GM13977 (cell line): ENCODE data around the gene SCAF8.

Source experiments
- DNase-seq: peaks from one replicate; pipeline ENCODE4 v3.0.0; 2012; ENCODE audit warnings: low spot score
- in situ Hi-C: fragments of 300-500 bp; cut with MboI; formaldehyde crosslinking; loops from one replicate; pipeline ENCODE4 v1.12.0; 2022; ENCODE audit warnings: low sequenced_read_pairs, low pct_unique_long_range_greater_than_20kb, mixed read lengths, inconsistent platforms; ENCODE audit not compliant: unreplicated experiment
- TF ChIP-seq, protein P1 (sequence below): IDR thresholded peaks from 2 replicates; pipeline ENCODE4 v1.5.1; 2012; ENCODE audit warnings: mild to moderate bottlenecking, control low read depth; ENCODE audit not compliant: insufficient read depth; ENCODE audit errors: extremely low read depth, missing control alignments

Gene SCAF8

DNA sequence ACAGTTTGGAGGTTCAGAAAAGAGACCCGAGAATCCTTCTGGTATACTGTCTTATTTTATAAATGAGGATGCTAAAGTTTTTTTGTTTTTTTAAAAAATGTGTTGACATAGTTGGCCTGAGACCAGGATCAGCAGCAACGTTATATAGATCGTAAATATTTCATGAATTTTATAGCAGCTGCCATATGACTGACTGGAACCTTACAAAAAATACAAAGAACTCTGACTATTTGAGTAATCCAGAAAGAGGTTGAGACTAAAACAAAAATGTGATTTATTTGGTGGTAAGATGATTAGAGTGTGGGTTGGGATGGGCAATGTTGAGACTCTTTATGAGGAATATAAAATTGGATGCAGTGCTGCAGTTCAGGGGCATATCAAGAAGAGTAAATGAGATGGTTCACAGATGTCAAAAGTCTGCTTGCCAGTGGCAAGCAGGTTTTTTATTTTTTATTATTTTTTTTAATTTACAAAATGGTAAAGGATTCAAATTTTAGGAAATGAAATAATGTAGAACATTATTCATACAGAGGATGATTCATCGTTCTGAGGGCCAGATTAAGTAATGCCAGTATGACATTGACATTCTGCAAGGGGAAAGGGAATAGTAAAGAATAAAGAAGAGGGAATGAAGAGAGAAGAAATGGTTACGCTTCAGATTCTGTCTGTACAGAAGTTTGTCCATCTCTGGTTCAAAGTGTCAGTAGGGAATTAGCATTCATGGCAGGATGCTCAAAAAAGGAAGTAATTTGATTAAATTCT, 58.5 kb downstream of the SCAF8 start:
- DNase-seq = no peak
- TF ChIP-seq, protein P1, sequence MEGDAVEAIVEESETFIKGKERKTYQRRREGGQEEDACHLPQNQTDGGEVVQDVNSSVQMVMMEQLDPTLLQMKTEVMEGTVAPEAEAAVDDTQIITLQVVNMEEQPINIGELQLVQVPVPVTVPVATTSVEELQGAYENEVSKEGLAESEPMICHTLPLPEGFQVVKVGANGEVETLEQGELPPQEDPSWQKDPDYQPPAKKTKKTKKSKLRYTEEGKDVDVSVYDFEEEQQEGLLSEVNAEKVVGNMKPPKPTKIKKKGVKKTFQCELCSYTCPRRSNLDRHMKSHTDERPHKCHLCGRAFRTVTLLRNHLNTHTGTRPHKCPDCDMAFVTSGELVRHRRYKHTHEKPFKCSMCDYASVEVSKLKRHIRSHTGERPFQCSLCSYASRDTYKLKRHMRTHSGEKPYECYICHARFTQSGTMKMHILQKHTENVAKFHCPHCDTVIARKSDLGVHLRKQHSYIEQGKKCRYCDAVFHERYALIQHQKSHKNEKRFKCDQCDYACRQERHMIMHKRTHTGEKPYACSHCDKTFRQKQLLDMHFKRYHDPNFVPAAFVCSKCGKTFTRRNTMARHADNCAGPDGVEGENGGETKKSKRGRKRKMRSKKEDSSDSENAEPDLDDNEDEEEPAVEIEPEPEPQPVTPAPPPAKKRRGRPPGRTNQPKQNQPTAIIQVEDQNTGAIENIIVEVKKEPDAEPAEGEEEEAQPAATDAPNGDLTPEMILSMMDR = no peak
- in situ Hi-C loops = no loop called here

DNA sequence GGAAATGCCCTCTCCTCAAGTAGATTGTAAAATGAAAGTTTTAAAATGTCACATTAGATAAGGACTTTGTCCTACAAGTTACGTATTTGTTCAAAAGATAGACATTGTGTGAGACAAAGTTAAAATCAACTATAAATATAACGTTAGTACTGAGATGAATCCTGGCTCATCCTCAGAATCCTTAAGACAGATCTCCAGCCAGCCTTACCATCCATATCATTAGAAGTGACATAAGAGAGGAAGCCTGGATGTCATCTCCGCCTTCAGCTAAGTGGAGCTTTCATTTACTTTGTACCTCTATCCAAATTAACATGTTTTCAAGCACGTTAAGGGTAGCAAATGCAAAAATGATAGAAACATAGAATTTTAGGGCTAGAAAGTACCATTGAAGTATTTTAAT, 59.1 kb downstream of the SCAF8 start:
- in situ Hi-C loops = no loop called here
- TF ChIP-seq, protein P1 = no peak
- no peak for DNase-seq

DNA sequence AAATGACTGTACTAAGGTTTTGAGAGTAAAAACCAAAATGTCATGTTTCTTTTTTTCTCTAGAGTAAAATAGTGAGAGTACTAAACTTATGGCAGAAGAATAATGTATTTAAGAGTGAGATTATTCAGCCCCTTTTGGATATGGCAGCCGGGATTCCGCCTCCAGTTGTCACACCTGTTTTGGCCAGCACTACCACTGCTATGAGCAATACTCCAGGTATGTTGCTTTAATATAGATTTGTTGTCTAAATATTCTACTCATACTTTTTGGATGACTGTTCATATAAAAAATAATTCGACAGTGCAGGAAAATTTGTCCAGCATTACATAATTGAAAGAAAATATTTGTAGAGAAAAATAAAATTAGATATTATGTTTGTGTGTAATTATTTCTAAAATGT, 59.5 kb downstream of the SCAF8 start:
- DNase-seq = no peak
- in situ Hi-C loops = no loop called here
- TF ChIP-seq, protein P1 = no peak

DNA sequence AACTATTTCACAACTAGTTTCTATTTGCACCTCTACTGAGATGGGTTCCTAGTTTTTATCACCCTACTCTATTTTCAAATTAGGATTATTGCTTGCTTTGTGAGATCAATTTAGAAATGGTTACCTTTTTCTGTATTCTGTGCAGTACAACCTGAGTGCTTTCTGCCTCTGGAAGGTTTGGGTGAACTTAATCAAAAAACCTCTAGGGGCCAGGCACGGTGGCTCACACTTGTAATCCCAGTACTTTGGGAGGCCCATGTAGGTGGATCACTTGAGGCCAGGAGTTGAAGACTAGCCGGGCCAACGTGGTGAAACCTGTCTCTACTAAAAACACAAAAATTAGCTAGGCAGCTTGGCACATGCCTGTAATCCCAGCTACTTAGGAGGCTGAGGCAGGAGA, 63.3 kb downstream of the SCAF8 start:
- no peak for DNase-seq
- in situ Hi-C loops = no loop called here
- TF ChIP-seq, protein P1 = no peak

DNA sequence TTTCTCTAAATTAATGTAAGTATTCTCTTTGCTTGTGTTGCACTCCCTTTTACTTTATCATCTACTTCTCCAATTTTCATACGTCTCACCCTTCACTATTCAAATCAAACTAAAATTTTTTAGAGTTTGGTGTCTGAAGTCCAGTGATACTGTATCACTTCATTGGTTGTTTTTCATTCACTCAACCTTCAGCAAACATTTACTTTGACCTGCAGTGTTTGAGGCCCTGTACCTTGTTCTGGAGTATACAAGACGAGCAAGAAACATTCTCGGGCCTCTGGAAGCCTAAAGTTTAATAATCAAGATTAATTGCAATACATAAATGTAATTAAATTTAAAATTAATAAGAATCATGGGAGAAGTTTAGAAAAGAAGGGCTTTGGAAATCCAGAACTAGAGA, 64.6 kb downstream of the SCAF8 start:
- TF ChIP-seq, protein P1 = no peak
- in situ Hi-C loops = no loop called here

DNA sequence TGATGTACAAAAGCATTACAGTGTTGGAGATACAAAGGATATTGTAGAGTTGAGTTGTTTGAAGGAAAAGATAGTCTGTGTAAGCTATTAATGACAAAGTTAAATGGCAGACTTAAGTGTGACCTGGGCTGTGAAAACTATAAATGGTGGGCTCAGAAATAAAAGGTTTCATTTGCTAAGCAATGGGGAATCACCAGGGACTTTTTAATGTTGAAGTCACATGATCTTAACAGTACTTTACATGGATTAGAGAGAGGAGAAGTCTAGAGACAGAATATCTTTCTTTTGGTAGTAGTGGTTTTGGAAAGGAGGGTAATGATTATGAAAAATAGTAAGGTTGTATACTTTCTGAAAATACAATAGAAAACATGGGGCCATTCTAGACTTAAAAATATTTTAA, 67.1 kb downstream of the SCAF8 start:
- TF ChIP-seq, protein P1 = no peak
- DNase-seq = peak; percentile 22
- in situ Hi-C loops = no loop called here

More for the DNA sequence above, 64.6 kb downstream of the SCAF8 start:
- no peak for DNase-seq
